SIG-M5 treated with dmso at 0.1 percent for 504 hours (cell line): ENCODE measurements around the gene YPEL1.
"Not testable (repeated sequence)": the region's sequence is repeated elsewhere in the genome, so short reads cannot be mapped to it uniquely, and the experiment has no call there.

Experiments used
- DNase-seq: peaks from one replicate; lab custom pipeline; 2025; ENCODE audit not compliant: unreplicated experiment; lab: John Stamatoyannopoulos, UW

YPEL1 gene

GRCh38 chr22:21754523-21754922, 18.9 kb upstream of the YPEL1 start:
- DNase-seq = peak; percentile 87

GRCh38 chr22:21753374-21754111, 17.9 kb upstream of the YPEL1 start:
- DNase-seq = no peak

GRCh38 chr22:21752276-21752675, 16.7 kb upstream of the YPEL1 start:
- DNase-seq = no peak

- DNase-seq = no peak
Observed at GRCh38 chr22:21745948-21746347, 10.4 kb upstream of the YPEL1 start.

GRCh38 chr22:21744917-21745316, 9.3 kb upstream of the YPEL1 start:
- not testable (repeated sequence) for DNase-seq

- no peak for DNase-seq
Observed at GRCh38 chr22:21741790-21742189, 6.2 kb upstream of the YPEL1 start.

GRCh38 chr22:21741059-21741458, 5.5 kb upstream of the YPEL1 start:
- DNase-seq = no peak

GRCh38 chr22:21739828-21740377, 4.3 kb upstream of the YPEL1 start:
- DNase-seq = no peak

GRCh38 chr22:21738966-21739365, 3.4 kb upstream of the YPEL1 start:
- no peak for DNase-seq

GRCh38 chr22:21738081-21738480, 2.5 kb upstream of the YPEL1 start:
- DNase-seq = no peak

GRCh38 chr22:21736948-21737347, 1.4 kb upstream of the YPEL1 start:
- no peak for DNase-seq

GRCh38 chr22:21736084-21736642, 569 bp upstream of the YPEL1 start:
- no peak for DNase-seq

- DNase-seq = peak; percentile 46
Observed at GRCh38 chr22:21734540-21735199, 924 bp downstream of the YPEL1 start.

GRCh38 chr22:21731503-21731902, 4.1 kb downstream of the YPEL1 start:
- DNase-seq = no peak

- no peak for DNase-seq
Observed at GRCh38 chr22:21730535-21731308, 4.9 kb downstream of the YPEL1 start.

- DNase-seq = not testable (repeated sequence)
Observed at GRCh38 chr22:21729184-21729583, 6.4 kb downstream of the YPEL1 start.

- DNase-seq = no peak
Observed at GRCh38 chr22:21728270-21728669, 7.3 kb downstream of the YPEL1 start.

GRCh38 chr22:21727768-21728167, 7.8 kb downstream of the YPEL1 start:
- no peak for DNase-seq

GRCh38 chr22:21727159-21727558, 8.4 kb downstream of the YPEL1 start:
- no peak for DNase-seq

- DNase-seq = peak; percentile 35
Observed at GRCh38 chr22:21726650-21727049, 8.9 kb downstream of the YPEL1 start.

GRCh38 chr22:21725956-21726649, 9.5 kb downstream of the YPEL1 start:
- no peak for DNase-seq
